B cell (primary cell): ENCODE measurements around the gene ROR2.

Source experiments
- EZH2 ChIP-seq: IDR thresholded peaks from 2 replicates; pipeline ENCODE4 v1.6.1; 2012; ENCODE audit warnings: borderline replicate concordance, low read depth, mild to moderate bottlenecking, moderate library complexity, low read length; ENCODE audit not compliant: insufficient read depth, poor library complexity, severe bottlenecking
- TF ChIP-seq, protein P1 (sequence below): fragments of 200-600 bp; IDR thresholded peaks from one replicate; pipeline ENCODE4 v1.8.0; 2022; ENCODE audit warnings: antibody characterized with exemption, mild to moderate bottlenecking

DNA sequence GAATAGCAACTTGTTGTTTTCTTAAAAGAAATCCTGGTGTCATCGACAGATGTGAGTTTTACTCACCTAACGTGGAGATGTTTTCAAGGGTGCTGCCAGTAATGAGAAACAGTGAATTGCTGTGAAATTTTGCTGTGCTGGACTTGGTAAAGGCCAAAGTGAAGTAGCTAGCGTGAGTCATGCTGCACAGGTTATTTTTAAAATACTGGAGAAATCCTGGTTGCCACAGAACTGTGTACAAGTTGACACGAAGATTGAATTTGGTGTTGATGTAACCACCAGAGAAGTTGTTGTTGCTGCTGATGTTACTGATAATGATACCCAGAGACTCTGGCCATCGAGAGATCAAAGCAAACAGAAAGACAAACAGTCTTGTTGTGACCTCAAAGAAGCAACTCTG lies 338.4 kb downstream of the ROR2 start:
- TF ChIP-seq, protein P1, sequence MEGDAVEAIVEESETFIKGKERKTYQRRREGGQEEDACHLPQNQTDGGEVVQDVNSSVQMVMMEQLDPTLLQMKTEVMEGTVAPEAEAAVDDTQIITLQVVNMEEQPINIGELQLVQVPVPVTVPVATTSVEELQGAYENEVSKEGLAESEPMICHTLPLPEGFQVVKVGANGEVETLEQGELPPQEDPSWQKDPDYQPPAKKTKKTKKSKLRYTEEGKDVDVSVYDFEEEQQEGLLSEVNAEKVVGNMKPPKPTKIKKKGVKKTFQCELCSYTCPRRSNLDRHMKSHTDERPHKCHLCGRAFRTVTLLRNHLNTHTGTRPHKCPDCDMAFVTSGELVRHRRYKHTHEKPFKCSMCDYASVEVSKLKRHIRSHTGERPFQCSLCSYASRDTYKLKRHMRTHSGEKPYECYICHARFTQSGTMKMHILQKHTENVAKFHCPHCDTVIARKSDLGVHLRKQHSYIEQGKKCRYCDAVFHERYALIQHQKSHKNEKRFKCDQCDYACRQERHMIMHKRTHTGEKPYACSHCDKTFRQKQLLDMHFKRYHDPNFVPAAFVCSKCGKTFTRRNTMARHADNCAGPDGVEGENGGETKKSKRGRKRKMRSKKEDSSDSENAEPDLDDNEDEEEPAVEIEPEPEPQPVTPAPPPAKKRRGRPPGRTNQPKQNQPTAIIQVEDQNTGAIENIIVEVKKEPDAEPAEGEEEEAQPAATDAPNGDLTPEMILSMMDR = no peak
- no peak for TF ChIP-seq EZH2
